K562 (cell line): ENCODE results near the gene COASY. TPM values are rescaled to one million over a fixed set of nuclear protein-coding genes. Genes with fewer than 3 reads are reported as not detected.

ENCODE experiments used
- BHLHE40 ChIP-seq: IDR thresholded peaks from 2 replicates; pipeline ENCODE4 v1.6.1; 2011; ENCODE audit warnings: low read length, improper control_type of control experiment
- BMI1 ChIP-seq: fragments of 150-350 bp; IDR thresholded peaks from 2 replicates; pipeline ENCODE4 v1.6.1; 2014; ENCODE audit warnings: low read length
- CBX3 ChIP-seq, 2 experiments: IDR thresholded peaks; 1 replicate in 1 of 2; 2 replicates in 1 of 2; pipeline ENCODE4 v1.6.1; 2012; ENCODE audit warnings: inconsistent platforms in 2 of 2, low read length in 2 of 2, borderline replicate concordance in 1 of 2, control low read depth in 1 of 2
- CREM ChIP-seq: IDR thresholded peaks from 2 replicates; pipeline ENCODE4 v1.6.1; 2014; ENCODE audit warnings: antibody characterized with exemption, low read depth
- DLX4 ChIP-seq: fragments of 250-450 bp; sonication (Bioruptor Pico); IDR thresholded peaks from 2 replicates; pipeline ENCODE4 v1.6.1; 2021; ENCODE audit warnings: mild to moderate bottlenecking
- EP300 ChIP-seq: IDR thresholded peaks from 2 replicates; pipeline ENCODE4 v1.6.1; 2012; ENCODE audit warnings: low read length, improper control_type of control experiment
- JUNB ChIP-seq: fragments of 450-650 bp; formaldehyde crosslinking; conservative IDR thresholded peaks from 2 replicates; pipeline ENCODE4 v1.4.0; 2020; ENCODE audit warnings: mild to moderate bottlenecking
- KLF13 ChIP-seq: fragments of 450-650 bp; IDR thresholded peaks from 2 replicates; pipeline ENCODE4 v1.6.1; 2016; ENCODE audit warnings: missing genetic modification characterization, low read depth, mild to moderate bottlenecking, missing compliant biosample characterization, moderate library complexity, borderline replicate concordance
- NFE2 ChIP-seq: IDR thresholded peaks from 2 replicates; pipeline ENCODE4 v1.6.1; 2014; ENCODE audit warnings: antibody characterized with exemption, low read depth
- NFIX ChIP-seq: fragments of 250-450 bp; sonication (Bioruptor Pico); IDR thresholded peaks from 2 replicates; pipeline ENCODE4 v1.4.0; 2020; ENCODE audit warnings: low read depth, mild to moderate bottlenecking, moderate library complexity
- NR2C1 ChIP-seq, 2 experiments: fragments of 450-650 bp; IDR thresholded peaks; 2 replicates each; pipeline ENCODE4 v1.6.1; 2017; ENCODE audit warnings: mild to moderate bottlenecking in 2 of 2, antibody characterized with exemption in 1 of 2, inconsistent platforms in 1 of 2, missing compliant biosample characterization in 1 of 2, missing genetic modification characterization in 1 of 2
- PYGO2 ChIP-seq: fragments of 450-650 bp; IDR thresholded peaks from 2 replicates; pipeline ENCODE4 v1.6.1; 2016; ENCODE audit warnings: mild to moderate bottlenecking, missing genetic modification characterization, moderate library complexity, missing compliant biosample characterization
- WHSC1 ChIP-seq: IDR thresholded peaks from one replicate; pipeline ENCODE4 v1.6.1; 2012; ENCODE audit warnings: low read length, control low read depth, inconsistent platforms
- ZNF174 ChIP-seq: fragments of 250-450 bp; sonication (Bioruptor Pico); IDR thresholded peaks from 2 replicates; pipeline ENCODE4 v1.4.0; 2020; ENCODE audit warnings: mild to moderate bottlenecking
- ZNF318 ChIP-seq, 2 experiments: fragments of 450-650 bp; IDR thresholded peaks; 2 replicates each; pipeline ENCODE4 v1.6.1; 2016; ENCODE audit warnings: mild to moderate bottlenecking in 2 of 2, borderline replicate concordance in 1 of 2, low read depth in 1 of 2, moderate library complexity in 1 of 2
- ZNF639 ChIP-seq, 2 experiments: fragments of 200-800 bp in 1 of 2; sonication (Bioruptor generic) in 1 of 2; sonication (generic) in 1 of 2; formaldehyde crosslinking in 1 of 2; IDR thresholded peaks in 1 of 2; conservative IDR thresholded peaks in 1 of 2; 2 replicates each; pipeline versions ENCODE4 v1.5.0 to v1.6.1; 2016 to 2020; ENCODE audit warnings: missing compliant biosample characterization in 1 of 2, missing genetic modification characterization in 1 of 2, missing genetic modification reagents in 1 of 2
- ZNF707 ChIP-seq: fragments of 250-450 bp; sonication (Bioruptor Pico); conservative IDR thresholded peaks from 2 replicates; pipeline ENCODE4 v1.8.0; 2022; ENCODE audit warnings: inconsistent platforms, mild to moderate bottlenecking, moderate library complexity
- polyA plus RNA-seq, 8 experiments: library from polyadenylated mRNA; depleted of rRNA in 4 of 8; stranded (reverse) in 5 of 8; unstranded in 3 of 8; fragments of >200 nt; fragmentation: Nextera tagmentation in 2 of 8; fragmentation: Illumina TruSeq in 1 of 8; extraction: Ambion mirVana in 2 of 8; extraction: Trizol in 1 of 8; gene quantifications; 2 replicates each; pipeline versions ENCODE4 v1.2.1 to v1.2.3, GENCODE V29; 2011 to 2014; ENCODE audit warnings: inconsistent platforms in 1 of 8, missing spikeins in 1 of 8
- total RNA-seq, 7 experiments: library from RNA; depleted of rRNA in 6 of 7; stranded (reverse); fragments of >200 nt in 6 of 7; fragmentation: Illumina TruSeq in 2 of 7; extraction: Trizol in 2 of 7; gene quantifications; 2 replicates each; pipeline versions ENCODE4 v1.2.1 to v1.2.3, GENCODE V29; 2011 to 2021; ENCODE audit warnings: low replicate concordance in 1 of 7

COASY gene
- total and polyA plus RNA-seq, 9 of the 15 experiments (the other 6 are each of a cell fraction or from before 2014, with no cell fraction given), result 25.4 to 175 (median 62.3) TPM

GRCh38 chr17:42531455-42532354 lies 30.2 kb upstream of the COASY start (continued):
- TF ChIP-seq NFIX (CRISPR knock-in tag), result no peak
- TF ChIP-seq ZNF318 (IDR thresholded peaks at IDR 0.05; ENCODE audit: borderline replicate concordance in 1 of 2, low read depth in 1 of 2), result no peak
- TF ChIP-seq CREM, result peak; percentile 77
- no peak for TF ChIP-seq WHSC1
- no peak for TF ChIP-seq ZNF174 (CRISPR knock-in tag)
- peak in 1 of 2 experiments; percentile 91; a peak in 2 of 4 replicates for TF ChIP-seq ZNF639 (CRISPR knock-in tag; conservative IDR thresholded peaks at IDR 0.05 in 1 of 2, IDR thresholded peaks at IDR 0.05 in 1 of 2)
- TF ChIP-seq NFE2, result no peak
- no peak for TF ChIP-seq CBX3 (IDR thresholded peaks at IDR 0.05; ENCODE audit: borderline replicate concordance in 1 of 2, low read length in 2 of 2)
- no peak for TF ChIP-seq PYGO2 (tag)
- TF ChIP-seq KLF13 (tag), result no peak
- no peak for TF ChIP-seq BHLHE40
- TF ChIP-seq DLX4 (CRISPR knock-in tag), result no peak
- TF ChIP-seq EP300, result no peak
- TF ChIP-seq ZNF707 (CRISPR knock-in tag), result no peak
- no peak for TF ChIP-seq NR2C1 (IDR thresholded peaks at IDR 0.05)
- peak; percentile 60 for TF ChIP-seq NR2C1 (tag; IDR thresholded peaks at IDR 0.05)
- no peak for TF ChIP-seq JUNB (CRISPR knock-in tag)
- no peak for TF ChIP-seq BMI1
